ENCODE measurements around the gene ZFX. TPM values are rescaled to one million over a fixed set of nuclear protein-coding genes. Genes with fewer than 3 reads are reported as not detected.

ZFX gene
- total and polyA plus RNA-seq, 2 of the 8 experiments (the other 6 are each of a cell fraction or from before 2014, with no cell fraction given), result 2.8 to 22.0 TPM

- ChIA-PET CTCF (ENCODE audit: partially characterized antibody) (no interaction called here), POLR2A (ENCODE audit: partially characterized antibody) (no interaction called here)
- H3K4me2 ChIP-seq (ENCODE audit: insufficient read depth in 1 of 2, low read depth in 2 of 2, low read length in 2 of 2), result no peak overlapping the region
- H3K4me3 ChIP-seq (ENCODE audit: extremely low read depth in 1 of 4, insufficient read depth in 2 of 4, low read depth in 3 of 4, low read length in 4 of 4), result no peak overlapping the region
- H2BK5ac ChIP-seq (ENCODE audit: low read depth, low read length), result no peak overlapping the region
- no peak overlapping the region for H2BK20ac ChIP-seq (ENCODE audit: low read length)
- H2AFZ ChIP-seq (ENCODE audit: low read length), result no peak overlapping the region
- no peak overlapping the region for H4K5ac ChIP-seq (ENCODE audit: insufficient read length, low read depth, low read length)
- FAIRE-seq, result no peak
- no peaks in the 10 kb centered on the region for H3K4me1 ChIP-seq (replicated peaks in 1 of 4; ENCODE audit: control insufficient read depth in 3 of 4, insufficient read depth in 4 of 4, low read length in 3 of 4)
- H2AK5ac ChIP-seq (ENCODE audit: low read depth, low read length), result no peak overlapping the region
- H2BK15ac ChIP-seq (ENCODE audit: low read length), result no peak overlapping the region
- no peaks in the 10 kb centered on the region for H3K79me1 ChIP-seq (ENCODE audit: low read depth, low read length)
- H2BK120ac ChIP-seq (replicated peaks; ENCODE audit: low read depth, low read length), result no peak overlapping the region
- no peaks in the 10 kb centered on the region for H3K23me2 ChIP-seq (ENCODE audit: low read depth, low read length)
- H3K4ac ChIP-seq (replicated peaks; ENCODE audit: insufficient read length, low read depth, low read length), result no peak overlapping the region
- no peaks in the 10 kb centered on the region for H3K36me3 ChIP-seq (ENCODE audit: control insufficient read depth in 2 of 4, insufficient read depth in 4 of 4, low read length in 3 of 4)
- no peaks in the 10 kb centered on the region for H3K79me2 ChIP-seq (ENCODE audit: control insufficient read depth in 1 of 2, insufficient read depth in 2 of 2, low read length in 2 of 2)
- no peak overlapping the region for H4K8ac ChIP-seq (ENCODE audit: extremely low read depth, insufficient read depth, low read length)
- no peak overlapping the region for H3K18ac ChIP-seq (ENCODE audit: extremely low read depth, low read length)
- no peaks in the 10 kb centered on the region for H4K20me1 ChIP-seq (replicated peaks in 1 of 2; ENCODE audit: control insufficient read depth in 1 of 2, insufficient read depth in 2 of 2, low read length in 2 of 2)
- H3K56ac ChIP-seq (replicated peaks; ENCODE audit: insufficient read length, low read depth, low read length), result no peak overlapping the region
- no peak overlapping the region for H4K91ac ChIP-seq (replicated peaks; ENCODE audit: insufficient read length, low read length)
- no peak overlapping the region for H3K9ac ChIP-seq (replicated peaks in 1 of 4; ENCODE audit: extremely low read depth in 1 of 4, low read depth in 3 of 4, low read length in 3 of 4)
- H3K23ac ChIP-seq (ENCODE audit: insufficient read length), result no peak overlapping the region
- no peak overlapping the region for H2BK12ac ChIP-seq (ENCODE audit: low read depth, low read length)
- 95% methylated on average over 2 of the region's 2 CpGs; no CpG with 5 or more reads in 1 of the 2 experiments for WGBS, 2 experiments (ENCODE audit: extremely low coverage in 1 of 2, insufficient coverage in 1 of 2, insufficient read length in 1 of 2, insufficient replicate concordance in 2 of 2, low coverage in 1 of 2, low lambda C conversion rate in 2 of 2, missing lambda C conversion rate in 1 of 2)
- no peak overlapping the region for H3K14ac ChIP-seq (ENCODE audit: insufficient read length)
- H3K27me3 ChIP-seq (replicated peaks in 1 of 4; ENCODE audit: control insufficient read depth in 3 of 4, extremely low read depth in 1 of 4, insufficient read depth in 3 of 4, low read length in 3 of 4), result no peaks in the 10 kb centered on the region
- no peak for DNase-seq (ENCODE audit: low read depth in 1 of 2, low spot score in 2 of 2)
- H3K9me3 ChIP-seq (ENCODE audit: insufficient read depth in 2 of 2, low read depth in 1 of 2, low read length in 1 of 2), result no peaks in the 10 kb centered on the region
- no peak overlapping the region for H3K27ac ChIP-seq (ENCODE audit: low read depth, low read length)
- TF ChIP-seq ATF2 (IDR thresholded peaks at IDR 0.05; ENCODE audit: low read length) (no peak), CHD2 (IDR thresholded peaks at IDR 0.05; ENCODE audit: low read length) (no peak), CHD1 (IDR thresholded peaks at IDR 0.05; ENCODE audit: low read depth, low read length) (no peak), RXRA (IDR thresholded peaks at IDR 0.05; ENCODE audit: insufficient read depth, low read depth, low read length) (no peak), EP300 (IDR thresholded peaks at IDR 0.05; ENCODE audit: borderline replicate concordance in 1 of 2, low read depth in 2 of 2, low read length in 2 of 2) (no peak), SP1 (IDR thresholded peaks at IDR 0.05; ENCODE audit: low read depth, low read length) (no peak), TAF1 (IDR thresholded peaks at IDR 0.05; ENCODE audit: low read depth, low read length) (no peak), YY1 (IDR thresholded peaks at IDR 0.05; ENCODE audit: low read depth, low read length) (no peak), RBBP5 (IDR thresholded peaks at IDR 0.05; ENCODE audit: borderline replicate concordance, low read depth, low read length) (no peak), SP4 (IDR thresholded peaks at IDR 0.05; ENCODE audit: low read length) (no peak)
- TF ChIP-seq, protein P1, sequence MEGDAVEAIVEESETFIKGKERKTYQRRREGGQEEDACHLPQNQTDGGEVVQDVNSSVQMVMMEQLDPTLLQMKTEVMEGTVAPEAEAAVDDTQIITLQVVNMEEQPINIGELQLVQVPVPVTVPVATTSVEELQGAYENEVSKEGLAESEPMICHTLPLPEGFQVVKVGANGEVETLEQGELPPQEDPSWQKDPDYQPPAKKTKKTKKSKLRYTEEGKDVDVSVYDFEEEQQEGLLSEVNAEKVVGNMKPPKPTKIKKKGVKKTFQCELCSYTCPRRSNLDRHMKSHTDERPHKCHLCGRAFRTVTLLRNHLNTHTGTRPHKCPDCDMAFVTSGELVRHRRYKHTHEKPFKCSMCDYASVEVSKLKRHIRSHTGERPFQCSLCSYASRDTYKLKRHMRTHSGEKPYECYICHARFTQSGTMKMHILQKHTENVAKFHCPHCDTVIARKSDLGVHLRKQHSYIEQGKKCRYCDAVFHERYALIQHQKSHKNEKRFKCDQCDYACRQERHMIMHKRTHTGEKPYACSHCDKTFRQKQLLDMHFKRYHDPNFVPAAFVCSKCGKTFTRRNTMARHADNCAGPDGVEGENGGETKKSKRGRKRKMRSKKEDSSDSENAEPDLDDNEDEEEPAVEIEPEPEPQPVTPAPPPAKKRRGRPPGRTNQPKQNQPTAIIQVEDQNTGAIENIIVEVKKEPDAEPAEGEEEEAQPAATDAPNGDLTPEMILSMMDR (IDR thresholded peaks at IDR 0.05; ENCODE audit: control extremely low read depth in 1 of 3, insufficient read depth in 1 of 3, low read depth in 1 of 3, low read length in 3 of 3), result no peak
Observed at GRCh38 chrX:24100713-24101112, 48.8 kb upstream of the ZFX start.

Data from H1 (cell line).